ENCODE measurements around the gene CEP112. TPM values are rescaled to one million over a fixed set of nuclear protein-coding genes. Genes with fewer than 3 reads are reported as not detected.

Gene CEP112
- polyA plus RNA-seq, 1 donor from 2014 or later: 6.0 TPM

DNA sequence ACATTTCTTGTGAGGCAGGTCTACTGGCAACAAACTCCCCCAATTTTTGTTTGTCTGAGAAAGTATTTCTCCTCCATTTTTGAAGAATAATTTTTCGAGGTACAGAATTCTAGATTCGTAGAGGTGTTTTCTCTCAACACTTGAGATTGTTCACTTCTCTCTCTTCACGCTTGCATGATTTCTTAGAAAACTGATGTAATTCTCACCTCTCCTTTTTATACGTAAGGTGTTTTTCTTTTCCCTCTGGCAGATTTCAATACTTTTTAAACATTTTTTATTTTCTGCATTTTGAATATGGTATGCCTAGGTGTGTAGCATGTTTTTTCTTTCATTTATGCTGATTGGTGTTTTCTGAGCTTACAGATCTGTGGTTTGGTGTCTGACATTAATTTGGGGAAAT is 429.0 kb downstream of the CEP112 start:
- Histone ChIP-seq H3F3A (ENCODE audit: insufficient read depth, low read length, poor library complexity, severe bottlenecking) (no peaks in the 10 kb centered on the region), H3K79me2 (replicated peaks; ENCODE audit: insufficient read depth, low read length) (no peaks in the 10 kb centered on the region), H4K20me1 (ENCODE audit: insufficient read depth) (no peaks in the 10 kb centered on the region), H3K27ac (ENCODE audit: low read length) (no peak overlapping the region), H3K36me3 (ENCODE audit: insufficient read depth, low read length) (no peaks in the 10 kb centered on the region), H3K27me3 (ENCODE audit: insufficient read depth, low read depth, low read length) (no peaks in the 10 kb centered on the region), H3K4me2 (ENCODE audit: low read length) (no peak overlapping the region), H3K9me2 (ENCODE audit: insufficient read depth, low read length) (no peaks in the 10 kb centered on the region), H2AFZ (ENCODE audit: low read depth, low read length) (no peak overlapping the region), H3K4me3 (ENCODE audit: low read length) (no peak overlapping the region), H3K9ac (ENCODE audit: low read length) (no peak overlapping the region), H3K9me3 (ENCODE audit: low read length) (no peaks in the 10 kb centered on the region)
- TF ChIP-seq MXI1 (conservative IDR thresholded peaks at IDR 0.05; ENCODE audit: poor library complexity, severe bottlenecking) (no peak), POLR2AphosphoS5 (IDR thresholded peaks at IDR 0.05) (no peak), RAD21 (conservative IDR thresholded peaks at IDR 0.05) (no peak)

DNA sequence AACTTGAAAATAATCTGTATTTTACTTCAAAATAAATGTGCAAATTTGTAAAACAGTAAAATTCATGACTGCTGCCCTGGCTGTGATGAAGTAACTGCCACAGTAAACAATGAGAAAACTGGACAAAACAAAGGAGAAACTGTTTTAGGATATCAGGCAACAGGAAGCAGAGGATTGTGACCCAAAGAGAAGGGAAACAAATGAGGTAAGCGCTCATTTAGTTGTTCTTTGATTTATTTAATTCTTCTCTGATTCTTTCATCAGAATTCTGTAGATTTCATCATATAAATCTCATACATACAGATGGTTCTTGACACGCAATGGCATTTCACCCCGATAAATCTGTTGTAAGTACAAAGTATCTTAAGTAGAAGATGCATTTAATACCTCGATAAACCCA is 432.4 kb downstream of the CEP112 start:
- H2AFZ ChIP-seq (ENCODE audit: low read depth, low read length): no peak overlapping the region
- H3K9me3 ChIP-seq (ENCODE audit: low read length): no peaks in the 10 kb centered on the region
- no peak overlapping the region for H3K4me2 ChIP-seq (ENCODE audit: low read length)
- no peak overlapping the region for H3K4me3 ChIP-seq (ENCODE audit: low read length)
- no peaks in the 10 kb centered on the region for H3K79me2 ChIP-seq (replicated peaks; ENCODE audit: insufficient read depth, low read length)
- TF ChIP-seq, protein P1, sequence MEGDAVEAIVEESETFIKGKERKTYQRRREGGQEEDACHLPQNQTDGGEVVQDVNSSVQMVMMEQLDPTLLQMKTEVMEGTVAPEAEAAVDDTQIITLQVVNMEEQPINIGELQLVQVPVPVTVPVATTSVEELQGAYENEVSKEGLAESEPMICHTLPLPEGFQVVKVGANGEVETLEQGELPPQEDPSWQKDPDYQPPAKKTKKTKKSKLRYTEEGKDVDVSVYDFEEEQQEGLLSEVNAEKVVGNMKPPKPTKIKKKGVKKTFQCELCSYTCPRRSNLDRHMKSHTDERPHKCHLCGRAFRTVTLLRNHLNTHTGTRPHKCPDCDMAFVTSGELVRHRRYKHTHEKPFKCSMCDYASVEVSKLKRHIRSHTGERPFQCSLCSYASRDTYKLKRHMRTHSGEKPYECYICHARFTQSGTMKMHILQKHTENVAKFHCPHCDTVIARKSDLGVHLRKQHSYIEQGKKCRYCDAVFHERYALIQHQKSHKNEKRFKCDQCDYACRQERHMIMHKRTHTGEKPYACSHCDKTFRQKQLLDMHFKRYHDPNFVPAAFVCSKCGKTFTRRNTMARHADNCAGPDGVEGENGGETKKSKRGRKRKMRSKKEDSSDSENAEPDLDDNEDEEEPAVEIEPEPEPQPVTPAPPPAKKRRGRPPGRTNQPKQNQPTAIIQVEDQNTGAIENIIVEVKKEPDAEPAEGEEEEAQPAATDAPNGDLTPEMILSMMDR (IDR thresholded peaks at IDR 0.05; ENCODE audit: poor library complexity, severe bottlenecking): no peak
- TF ChIP-seq SMC3 (conservative IDR thresholded peaks at IDR 0.05; ENCODE audit: poor library complexity) (no peak), EP300 (conservative IDR thresholded peaks at IDR 0.05; ENCODE audit: poor library complexity, severe bottlenecking) (no peak), MXI1 (conservative IDR thresholded peaks at IDR 0.05; ENCODE audit: poor library complexity, severe bottlenecking) (no peak)
- TF ChIP-seq, protein P2, sequence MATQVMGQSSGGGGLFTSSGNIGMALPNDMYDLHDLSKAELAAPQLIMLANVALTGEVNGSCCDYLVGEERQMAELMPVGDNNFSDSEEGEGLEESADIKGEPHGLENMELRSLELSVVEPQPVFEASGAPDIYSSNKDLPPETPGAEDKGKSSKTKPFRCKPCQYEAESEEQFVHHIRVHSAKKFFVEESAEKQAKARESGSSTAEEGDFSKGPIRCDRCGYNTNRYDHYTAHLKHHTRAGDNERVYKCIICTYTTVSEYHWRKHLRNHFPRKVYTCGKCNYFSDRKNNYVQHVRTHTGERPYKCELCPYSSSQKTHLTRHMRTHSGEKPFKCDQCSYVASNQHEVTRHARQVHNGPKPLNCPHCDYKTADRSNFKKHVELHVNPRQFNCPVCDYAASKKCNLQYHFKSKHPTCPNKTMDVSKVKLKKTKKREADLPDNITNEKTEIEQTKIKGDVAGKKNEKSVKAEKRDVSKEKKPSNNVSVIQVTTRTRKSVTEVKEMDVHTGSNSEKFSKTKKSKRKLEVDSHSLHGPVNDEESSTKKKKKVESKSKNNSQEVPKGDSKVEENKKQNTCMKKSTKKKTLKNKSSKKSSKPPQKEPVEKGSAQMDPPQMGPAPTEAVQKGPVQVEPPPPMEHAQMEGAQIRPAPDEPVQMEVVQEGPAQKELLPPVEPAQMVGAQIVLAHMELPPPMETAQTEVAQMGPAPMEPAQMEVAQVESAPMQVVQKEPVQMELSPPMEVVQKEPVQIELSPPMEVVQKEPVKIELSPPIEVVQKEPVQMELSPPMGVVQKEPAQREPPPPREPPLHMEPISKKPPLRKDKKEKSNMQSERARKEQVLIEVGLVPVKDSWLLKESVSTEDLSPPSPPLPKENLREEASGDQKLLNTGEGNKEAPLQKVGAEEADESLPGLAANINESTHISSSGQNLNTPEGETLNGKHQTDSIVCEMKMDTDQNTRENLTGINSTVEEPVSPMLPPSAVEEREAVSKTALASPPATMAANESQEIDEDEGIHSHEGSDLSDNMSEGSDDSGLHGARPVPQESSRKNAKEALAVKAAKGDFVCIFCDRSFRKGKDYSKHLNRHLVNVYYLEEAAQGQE (IDR thresholded peaks at IDR 0.05; ENCODE audit: borderline replicate concordance): no peak
- H3K9ac ChIP-seq (ENCODE audit: low read length): no peak overlapping the region
- H4K20me1 ChIP-seq (ENCODE audit: insufficient read depth): no peaks in the 10 kb centered on the region
- H3F3A ChIP-seq (ENCODE audit: insufficient read depth, low read length, poor library complexity, severe bottlenecking): no peaks in the 10 kb centered on the region
- no peaks in the 10 kb centered on the region for H3K36me3 ChIP-seq (ENCODE audit: insufficient read depth, low read length)
- H3K27me3 ChIP-seq (ENCODE audit: insufficient read depth, low read depth, low read length): no peaks in the 10 kb centered on the region
- no peaks in the 10 kb centered on the region for H3K9me2 ChIP-seq (ENCODE audit: insufficient read depth, low read length)
- H3K27ac ChIP-seq (ENCODE audit: low read length): no peak overlapping the region

DNA sequence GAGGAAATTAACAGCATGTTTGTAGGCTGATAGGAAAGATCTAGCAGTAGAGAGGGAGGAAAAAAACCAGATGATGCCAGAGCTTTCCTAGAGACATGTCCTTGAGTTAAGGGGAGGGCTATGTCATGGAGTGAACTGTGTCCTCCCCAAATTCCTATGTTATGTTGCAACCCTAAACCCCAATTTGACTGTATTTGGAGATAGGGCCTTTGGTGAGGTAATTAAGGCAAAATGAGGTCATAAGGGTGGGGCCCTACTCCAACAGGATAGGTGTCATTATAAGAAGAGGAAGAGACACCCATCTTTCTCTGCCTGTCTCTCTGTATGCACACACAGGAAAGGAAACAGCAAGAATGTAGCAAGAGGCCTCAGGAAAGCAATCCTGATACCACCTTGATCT is 435.2 kb downstream of the CEP112 start:
- Histone ChIP-seq H3K4me2 (ENCODE audit: low read length) (no peak overlapping the region), H4K20me1 (ENCODE audit: insufficient read depth) (no peaks in the 10 kb centered on the region), H3F3A (ENCODE audit: insufficient read depth, low read length, poor library complexity, severe bottlenecking) (no peaks in the 10 kb centered on the region), H3K27ac (ENCODE audit: low read length) (no peak overlapping the region), H3K4me3 (ENCODE audit: low read length) (no peak overlapping the region), H3K9me2 (ENCODE audit: insufficient read depth, low read length) (no peaks in the 10 kb centered on the region), H3K9me3 (ENCODE audit: low read length) (no peaks in the 10 kb centered on the region), H2AFZ (ENCODE audit: low read depth, low read length) (no peak overlapping the region), H3K27me3 (ENCODE audit: insufficient read depth, low read depth, low read length) (no peaks in the 10 kb centered on the region), H3K79me2 (replicated peaks; ENCODE audit: insufficient read depth, low read length) (no peaks in the 10 kb centered on the region), H3K9ac (ENCODE audit: low read length) (no peak overlapping the region), H3K36me3 (ENCODE audit: insufficient read depth, low read length) (no peaks in the 10 kb centered on the region)
- no peak for TF ChIP-seq SMC3 (conservative IDR thresholded peaks at IDR 0.05; ENCODE audit: poor library complexity)
- TF ChIP-seq, protein P1 (IDR thresholded peaks at IDR 0.05; ENCODE audit: poor library complexity, severe bottlenecking): no peak
- TF ChIP-seq, protein P2 (IDR thresholded peaks at IDR 0.05; ENCODE audit: borderline replicate concordance): no peak
- TF ChIP-seq TAF1 (IDR thresholded peaks at IDR 0.05; ENCODE audit: low read depth): no peak
- TF ChIP-seq RAD21 (conservative IDR thresholded peaks at IDR 0.05): no peak

All from neural cell (in vitro differentiated cells).